ENCODE results near the gene SLC41A1. TPM values are rescaled to one million over a fixed set of nuclear protein-coding genes. Genes with fewer than 3 reads are reported as not detected.

SLC41A1 gene
- total RNA-seq, 1 donor from 2014 or later: 19.4 TPM

DNA sequence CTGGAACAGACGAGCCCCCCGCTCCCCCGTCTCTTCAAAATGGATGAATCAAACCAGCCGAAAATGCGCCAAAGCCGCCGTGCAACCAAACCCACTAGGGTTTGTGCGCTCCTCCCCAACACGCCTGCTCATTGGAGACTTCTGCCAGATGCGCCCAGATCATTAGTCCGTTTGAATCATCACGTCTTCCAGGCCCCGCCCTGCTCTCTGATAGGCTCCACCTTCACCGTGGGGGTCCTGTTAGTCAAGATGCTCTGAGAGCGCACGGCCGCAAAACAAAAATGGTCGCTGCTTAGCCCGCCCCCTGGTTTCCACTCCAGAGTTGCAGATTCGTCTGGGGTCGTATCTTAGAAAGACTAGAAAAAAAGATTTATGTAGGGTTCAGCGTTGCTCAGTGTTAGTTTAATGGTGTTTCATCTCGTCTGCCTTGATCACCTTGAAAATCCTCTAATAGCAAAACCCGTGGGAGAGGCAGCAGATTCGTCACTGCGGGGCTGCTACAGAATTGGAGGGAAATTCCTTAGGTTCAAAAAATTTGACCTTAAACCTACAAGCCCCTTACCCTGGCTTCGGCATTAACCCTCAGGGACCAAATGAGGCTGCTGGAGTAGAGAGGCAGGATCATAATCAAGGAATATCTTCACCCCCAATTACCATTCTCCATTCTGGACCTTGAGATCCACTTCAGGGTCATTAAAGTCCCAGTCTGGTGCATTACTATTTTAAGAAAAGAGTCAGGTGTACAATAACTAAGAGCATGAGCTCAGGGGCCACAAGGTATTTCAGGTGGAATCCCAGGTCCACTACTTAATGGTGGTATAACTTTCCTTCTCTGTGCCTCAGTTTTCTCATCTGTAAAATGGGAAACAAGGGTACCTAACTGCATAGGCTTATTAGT lies 62.6 kb downstream of the SLC41A1 start, which contains the start of gene NUCKS1:
NUCKS1 (minus strand) TSS at position 45 of the 898 bp plus-strand sequence. CDS start 209 bp downstream, outside the sequence.
- H3K4me3 Mint-ChIP-seq: peak within 1 kb of the TSS; percentile 97
- peaks cover 3% of the 10 kb centered on the region for H3K27me3 Mint-ChIP-seq (ENCODE audit: low read depth)
- TF ChIP-seq, protein P1, sequence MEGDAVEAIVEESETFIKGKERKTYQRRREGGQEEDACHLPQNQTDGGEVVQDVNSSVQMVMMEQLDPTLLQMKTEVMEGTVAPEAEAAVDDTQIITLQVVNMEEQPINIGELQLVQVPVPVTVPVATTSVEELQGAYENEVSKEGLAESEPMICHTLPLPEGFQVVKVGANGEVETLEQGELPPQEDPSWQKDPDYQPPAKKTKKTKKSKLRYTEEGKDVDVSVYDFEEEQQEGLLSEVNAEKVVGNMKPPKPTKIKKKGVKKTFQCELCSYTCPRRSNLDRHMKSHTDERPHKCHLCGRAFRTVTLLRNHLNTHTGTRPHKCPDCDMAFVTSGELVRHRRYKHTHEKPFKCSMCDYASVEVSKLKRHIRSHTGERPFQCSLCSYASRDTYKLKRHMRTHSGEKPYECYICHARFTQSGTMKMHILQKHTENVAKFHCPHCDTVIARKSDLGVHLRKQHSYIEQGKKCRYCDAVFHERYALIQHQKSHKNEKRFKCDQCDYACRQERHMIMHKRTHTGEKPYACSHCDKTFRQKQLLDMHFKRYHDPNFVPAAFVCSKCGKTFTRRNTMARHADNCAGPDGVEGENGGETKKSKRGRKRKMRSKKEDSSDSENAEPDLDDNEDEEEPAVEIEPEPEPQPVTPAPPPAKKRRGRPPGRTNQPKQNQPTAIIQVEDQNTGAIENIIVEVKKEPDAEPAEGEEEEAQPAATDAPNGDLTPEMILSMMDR (IDR thresholded peaks at IDR 0.05; ENCODE audit: unreplicated experiment): no peak
- peaks cover 30% of the 10 kb centered on the region for H3K4me1 Mint-ChIP-seq
- H3K27ac Mint-ChIP-seq: peak within 1 kb of the TSS; percentile 99
- H3K9me3 Mint-ChIP-seq: no peaks in the 10 kb centered on the region
- DNase-seq (ENCODE audit: low spot score in 2 of 2, unreplicated experiment in 2 of 2): peak; percentile 90 to 93
- no peaks in the 10 kb centered on the region for H3K36me3 Mint-ChIP-seq

DNA sequence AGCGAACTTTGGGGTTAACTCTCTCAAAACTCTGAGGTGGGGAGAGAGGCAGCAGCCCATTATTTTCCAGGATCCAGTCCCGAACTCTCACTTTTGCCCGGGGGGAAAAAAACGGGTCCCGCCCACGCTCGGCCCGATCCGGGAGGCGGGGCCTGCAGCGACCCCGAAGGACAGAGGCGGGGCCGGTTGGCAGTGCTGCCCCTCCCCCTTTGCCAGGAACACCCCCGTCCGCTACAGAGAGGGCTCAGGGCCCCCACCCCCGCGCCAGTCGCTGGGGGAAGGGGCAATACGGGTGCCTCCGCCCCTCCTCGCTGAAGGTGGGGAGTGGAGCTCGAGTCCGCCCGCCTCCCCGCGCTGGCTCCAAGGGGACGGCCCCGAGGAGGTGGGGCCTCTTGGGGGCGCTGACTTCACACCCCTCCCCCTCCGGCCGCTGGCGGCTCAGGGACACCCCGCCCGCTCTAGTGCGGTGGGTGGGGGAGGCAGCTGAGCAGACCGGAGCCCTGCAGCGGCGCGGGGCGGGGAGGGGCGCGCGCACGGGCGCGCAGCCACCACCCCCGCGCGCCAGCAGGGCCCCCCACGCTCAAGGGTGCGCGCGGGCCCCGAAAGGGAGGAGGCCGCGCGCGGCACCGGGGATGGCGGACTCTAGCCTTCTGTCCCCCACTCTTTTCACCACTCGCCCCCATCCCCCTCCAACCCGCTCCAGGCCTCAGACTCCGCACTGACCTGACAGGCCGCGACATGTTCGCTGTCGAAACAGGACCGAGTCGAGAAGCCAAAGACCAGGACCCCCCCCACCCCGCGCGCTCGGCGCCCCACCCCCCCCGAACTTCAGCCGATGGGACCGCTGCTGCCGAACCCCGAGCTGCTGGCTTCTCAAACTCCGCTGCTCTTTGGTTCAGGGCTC lies 63.5 kb downstream of the SLC41A1 start:
- Mint-ChIP-seq H3K36me3 (no peaks in the 10 kb centered on the region), H3K27me3 (ENCODE audit: low read depth) (peaks cover under 1% of the 10 kb centered on the region), H3K9me3 (no peaks in the 10 kb centered on the region), H3K4me1 (peaks cover 36% of the 10 kb centered on the region), H3K4me3 (peak overlapping the region; percentile 97), H3K27ac (peak overlapping the region; percentile 99)
- peak; percentile 88 to 93 for DNase-seq (ENCODE audit: low spot score in 2 of 2, unreplicated experiment in 2 of 2)
- TF ChIP-seq, protein P1 (IDR thresholded peaks at IDR 0.05; ENCODE audit: unreplicated experiment): no peak

DNA sequence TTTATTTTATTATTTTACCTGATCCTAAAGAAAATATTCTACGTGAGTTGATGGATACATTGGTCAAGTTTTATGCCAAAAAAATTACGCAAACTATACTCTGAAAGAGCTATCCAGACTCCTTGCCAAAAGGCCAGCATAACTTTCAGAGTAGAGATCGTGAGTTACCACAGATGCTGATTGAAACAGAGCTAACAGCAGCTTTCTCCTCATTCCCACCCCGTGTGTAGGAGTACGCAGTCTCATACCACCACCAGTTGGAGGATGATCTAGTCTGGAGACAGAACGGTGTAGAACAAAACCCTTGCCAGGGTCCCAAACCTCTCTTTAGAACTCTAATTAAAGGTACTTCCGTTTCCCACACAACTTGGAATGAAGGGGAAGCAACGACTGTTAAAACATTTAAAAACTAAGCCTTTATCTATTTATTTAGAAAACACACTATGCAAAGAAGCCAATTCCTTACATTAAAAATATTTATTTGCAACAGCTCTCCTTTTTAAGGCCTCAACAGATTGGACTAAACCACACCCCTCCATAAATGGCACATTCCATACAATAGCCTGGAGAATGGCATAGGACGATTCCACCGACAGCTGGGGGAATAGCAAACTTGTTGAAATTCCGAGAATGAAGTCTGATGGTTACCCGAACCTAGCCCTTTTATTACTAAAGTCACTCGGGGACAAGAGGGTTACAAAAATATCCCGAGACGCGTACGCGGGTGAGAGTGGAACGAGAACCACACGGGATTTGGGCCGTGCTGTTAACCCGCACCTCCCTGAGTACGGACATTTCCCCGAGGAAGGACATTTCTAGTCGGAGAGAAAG lies 64.4 kb downstream of the SLC41A1 start:
- TF ChIP-seq, protein P1 (IDR thresholded peaks at IDR 0.05; ENCODE audit: unreplicated experiment): no peak
- peak overlapping the region; percentile 97 for H3K4me3 Mint-ChIP-seq
- H3K27me3 Mint-ChIP-seq (ENCODE audit: low read depth): no peaks in the 10 kb centered on the region
- no peaks in the 10 kb centered on the region for H3K9me3 Mint-ChIP-seq
- H3K36me3 Mint-ChIP-seq: no peaks in the 10 kb centered on the region
- no peak for DNase-seq (ENCODE audit: low spot score in 2 of 2, unreplicated experiment in 2 of 2)
- H3K27ac Mint-ChIP-seq: peak overlapping the region; percentile 99
- H3K4me1 Mint-ChIP-seq: peaks cover 42% of the 10 kb centered on the region

DNA sequence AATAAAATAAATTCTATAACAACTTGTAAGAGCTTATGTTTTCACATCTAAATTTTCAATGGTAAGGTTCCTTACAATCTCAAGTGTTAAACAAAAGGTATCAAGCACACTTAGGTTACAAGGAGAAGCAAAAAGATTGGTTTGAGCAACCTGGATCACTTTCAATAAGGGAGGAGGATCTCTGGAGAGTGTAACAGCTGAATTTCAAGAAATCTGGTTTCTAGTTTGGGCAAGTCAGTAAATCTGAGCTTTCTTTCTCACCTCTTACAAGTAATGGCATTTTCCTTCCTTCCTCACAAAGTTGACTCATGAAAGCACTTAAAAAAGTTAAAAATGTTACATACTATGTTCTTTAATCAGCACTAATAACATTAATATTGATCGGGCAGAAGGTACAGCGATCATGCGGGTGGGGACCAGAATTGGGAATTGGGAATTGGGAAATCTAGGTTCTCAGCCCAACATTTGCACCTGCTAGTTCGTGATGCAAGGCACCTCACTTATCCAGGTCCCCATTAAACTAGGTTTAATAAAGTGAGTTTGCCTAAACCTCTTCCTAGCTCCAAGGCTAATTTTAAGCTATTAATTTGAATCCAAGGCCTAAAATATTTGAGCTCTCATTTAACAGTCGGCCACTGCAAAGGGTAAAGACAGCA lies 66.1 kb downstream of the SLC41A1 start:
- Mint-ChIP-seq H3K27me3 (ENCODE audit: low read depth) (no peaks in the 10 kb centered on the region), H3K4me3 (peak overlapping the region; percentile 97), H3K36me3 (no peaks in the 10 kb centered on the region), H3K9me3 (no peaks in the 10 kb centered on the region), H3K4me1 (peaks cover 51% of the 10 kb centered on the region), H3K27ac (peak overlapping the region; percentile 80)
- TF ChIP-seq, protein P1 (IDR thresholded peaks at IDR 0.05; ENCODE audit: unreplicated experiment): no peak
- DNase-seq (ENCODE audit: low spot score in 2 of 2, unreplicated experiment in 2 of 2): no peak

Data from mesothelial cell of epicardium (in vitro differentiated cells).